Measurements from ENCODE around the gene CCP110. TPM values are rescaled to one million over a fixed set of nuclear protein-coding genes. Genes with fewer than 3 reads are reported as not detected.

CCP110 gene
- total and polyA plus RNA-seq, 2 of the 13 experiments (the other 11 are each of a cell fraction or from before 2014, with no cell fraction given), result 10.0 to 11.1 TPM

- no peak for TF ChIP-seq ZBTB14 (CRISPR knock-in tag; IDR thresholded peaks at IDR 0.05)
- no peak for TF ChIP-seq RARG (CRISPR knock-in tag; IDR thresholded peaks at IDR 0.05; ENCODE audit: low read depth)
- peak; percentile 51; the same call in 1 of the 2 replicates for TF ChIP-seq ZNF552 (CRISPR knock-in tag; IDR thresholded peaks at IDR 0.05; ENCODE audit: borderline replicate concordance)
- TF ChIP-seq ZNF841 (CRISPR knock-in tag; IDR thresholded peaks at IDR 0.05; ENCODE audit: borderline replicate concordance), result no peak
- peak; percentile 65; the same call in 1 of the 2 replicates for TF ChIP-seq ISL2 (CRISPR knock-in tag; IDR thresholded peaks at IDR 0.05)
- peak; percentile 33; the same call in 1 of the 2 replicates for TF ChIP-seq SP2 (CRISPR knock-in tag; IDR thresholded peaks at IDR 0.05)
- TF ChIP-seq ZNF326 (CRISPR knock-in tag; IDR thresholded peaks at IDR 0.05; ENCODE audit: borderline replicate concordance), result no peak
- no peak for TF ChIP-seq HMGA1 (CRISPR knock-in tag; conservative IDR thresholded peaks at IDR 0.05)
- TF ChIP-seq ZNF691 (CRISPR knock-in tag; IDR thresholded peaks at IDR 0.05; ENCODE audit: borderline replicate concordance, low read depth), result 0 out of 2 replicates have a peak, but pooled peaks have one; percentile 60
- TF ChIP-seq SOX5 (CRISPR knock-in tag; IDR thresholded peaks at IDR 0.05; ENCODE audit: borderline replicate concordance), result no peak; the same call in 1 of the 2 replicates
- no peak for TF ChIP-seq SIX1 (CRISPR knock-in tag; IDR thresholded peaks at IDR 0.05; ENCODE audit: borderline replicate concordance)
- TF ChIP-seq KLF16 (CRISPR knock-in tag; IDR thresholded peaks at IDR 0.05), result peak in 1 of 2 experiments; percentile 74; a peak in 2 of 4 replicates
- no peak for TF ChIP-seq POLR2AphosphoS2 (IDR thresholded peaks at IDR 0.05; ENCODE audit: low read depth, low read length)
- no peak for TF ChIP-seq ZNF75D (CRISPR knock-in tag; IDR thresholded peaks at IDR 0.05; ENCODE audit: borderline replicate concordance)
- 0 out of 2 replicates have a peak, but pooled peaks have one; percentile 43 for TF ChIP-seq ZNF674 (CRISPR knock-in tag; IDR thresholded peaks at IDR 0.05; ENCODE audit: low read depth)
- no peak for TF ChIP-seq ZNF468 (CRISPR knock-in tag; IDR thresholded peaks at IDR 0.05)
- peak; percentile 80; the same call in 1 of the 2 replicates for TF ChIP-seq ARID4A (CRISPR knock-in tag; IDR thresholded peaks at IDR 0.05; ENCODE audit: borderline replicate concordance)
- peak; percentile 35; the same call in 1 of the 2 replicates for TF ChIP-seq STAT5B (CRISPR knock-in tag; IDR thresholded peaks at IDR 0.05)
- TF ChIP-seq EZH2 (conservative IDR thresholded peaks at IDR 0.05; ENCODE audit: low read depth, low read length), result no peak; the same call in 1 of the 2 replicates
- peak; percentile 47; the same call in 1 of the 2 replicates for TF ChIP-seq ZNF615 (CRISPR knock-in tag; IDR thresholded peaks at IDR 0.05; ENCODE audit: borderline replicate concordance)
- TF ChIP-seq ZNF816 (CRISPR knock-in tag; IDR thresholded peaks at IDR 0.05; ENCODE audit: borderline replicate concordance), result no peak
- no peak for TF ChIP-seq SUZ12 (IDR thresholded peaks at IDR 0.05; ENCODE audit: low read depth, low read length)
- TF ChIP-seq ZNF30 (CRISPR knock-in tag; IDR thresholded peaks at IDR 0.05), result no peak
- no peak for TF ChIP-seq CCDC6 (CRISPR knock-in tag; IDR thresholded peaks at IDR 0.05)
- no peak for TF ChIP-seq NFE2L2 (IDR thresholded peaks at IDR 0.05; ENCODE audit: low read length)
Measured at GRCh38 chr16:19555186-19555937, 31.6 kb downstream of the CCP110 start, which contains the start of gene VPS35L (continued).
